Caco-2 (cell line): ENCODE results near the gene ZNF764. TPM values are rescaled to one million over a fixed set of nuclear protein-coding genes. Genes with fewer than 3 reads are reported as not detected.

Experiments
- Bru-seq: library from RNA; stranded (reverse); fragments of 400-500 nt; gene quantifications from one replicate; lab custom pipeline; 2021; lab: Mats Ljungman, UMichigan
- BruChase-seq, 2 experiments: library from RNA; stranded (reverse); fragments of 400-500 nt; gene quantifications; one replicate each; lab custom pipeline; 2021; lab: Mats Ljungman, UMichigan
- BruUV-seq: library from RNA; stranded (reverse); fragments of 400-500 nt; replicated peaks from 2 replicates; lab custom pipeline; 2021; lab: Mats Ljungman, UMichigan
- CTCF ChIA-PET: fragments of 300-600 bp; sonication (Branson Sonifier 250); formaldehyde crosslinking; loops from one replicate; lab custom pipeline; 2022; ENCODE audit warnings: antibody characterized with exemption; lab: Charles Lee
- POLR2A ChIA-PET: fragments of 300-600 bp; sonication (Branson Sonifier 250); formaldehyde crosslinking; loops from one replicate; lab custom pipeline; 2022; ENCODE audit warnings: antibody characterized with exemption; lab: Charles Lee
- DNase-seq, 2 experiments: peaks; one replicate each; pipeline versions ENCODE4 v3.0.0 to v3.0.0-alpha.2; 2020 to 2022
- H3K27me3 ChIP-seq: replicated peaks from 2 replicates; pipeline ENCODE4 v1.6.0; 2011; ENCODE audit warnings: low read length; ENCODE audit not compliant: control insufficient read depth, insufficient read depth
- H3K36me3 ChIP-seq: 2 replicates; pipeline ENCODE4 v1.5.1; 2011; ENCODE audit warnings: low read length; ENCODE audit not compliant: control insufficient read depth, insufficient read depth
- H3K4me1 ChIP-seq: fragments of 250-450 bp; sonication (Bioruptor Pico); 2 replicates; pipeline ENCODE4 v1.5.1; 2020; ENCODE audit warnings: mild to moderate bottlenecking
- H3K4me3 ChIP-seq: 2 replicates; pipeline ENCODE4 v1.5.1; 2011; ENCODE audit warnings: low read depth, mild to moderate bottlenecking, control low read depth, low read length
- H3K9me3 ChIP-seq: fragments of 250-450 bp; sonication (Bioruptor Pico); 2 replicates; pipeline ENCODE4 v1.5.1; 2020; ENCODE audit warnings: mild to moderate bottlenecking, moderate library complexity
- H3K27ac Mint-ChIP-seq: one replicate; pipeline ENCODE4 v1.8.0; 2022; ENCODE audit warnings: mixed read lengths; ENCODE audit not compliant: unreplicated experiment
- H3K27me3 Mint-ChIP-seq: one replicate; pipeline ENCODE4 v1.8.0; 2022; ENCODE audit warnings: mixed read lengths; ENCODE audit not compliant: insufficient read depth, unreplicated experiment
- H3K36me3 Mint-ChIP-seq: one replicate; pipeline ENCODE4 v1.8.0; 2022; ENCODE audit warnings: mild to moderate bottlenecking, mixed read lengths; ENCODE audit not compliant: insufficient read depth, unreplicated experiment
- H3K4me1 Mint-ChIP-seq: one replicate; pipeline ENCODE4 v1.8.0; 2022; ENCODE audit warnings: low read depth, mixed read lengths; ENCODE audit not compliant: unreplicated experiment
- H3K4me3 Mint-ChIP-seq: one replicate; pipeline ENCODE4 v1.8.0; 2022; ENCODE audit warnings: mild to moderate bottlenecking, moderate library complexity, mixed read lengths; ENCODE audit not compliant: unreplicated experiment
- H3K9me3 Mint-ChIP-seq: one replicate; pipeline ENCODE4 v1.8.0; 2022; ENCODE audit warnings: mixed read lengths; ENCODE audit not compliant: unreplicated experiment
- intact Hi-C: fragments of 100-400 bp; cut with micrococcal nuclease; formaldehyde crosslinking; loops from one replicate; pipeline ENCODE4 v1.10.0; 2022; ENCODE audit not compliant: unreplicated experiment
- long read RNA-seq: library from polyadenylated mRNA; stranded (forward); transcript quantifications from one replicate; pipeline ENCODE4 v2.0.0, GENCODE V29; 2022
- total RNA-seq: library from RNA; stranded (reverse); gene quantifications from 2 replicates; pipeline ENCODE4 v1.2.3, GENCODE V29; 2022
- TF ChIP-seq, protein P1 (sequence below), 2 experiments: fragments of 200-600 bp in 1 of 2; IDR thresholded peaks; 1 replicate in 1 of 2; 2 replicates in 1 of 2; pipeline versions ENCODE4 v1.5.1 to v1.8.0; 2011 to 2022; ENCODE audit warnings: antibody characterized with exemption in 1 of 2, control low read depth in 1 of 2, inconsistent platforms in 1 of 2, low read depth in 1 of 2, low read length in 1 of 2, mild to moderate bottlenecking in 1 of 2, moderate library complexity in 1 of 2; ENCODE audit not compliant: insufficient read depth in 1 of 2, severe bottlenecking in 1 of 2, unreplicated experiment in 1 of 2

Gene ZNF764
- total RNA-seq, result 8.5 and 10.9 TPM in 2 replicates
- Bru-seq, nascent RNA, result percentile 70 among the genes with signal in this experiment
- BruChase-seq, experiment 1, labeled RNA remaining after a 2-hour chase, result percentile 77 among the genes with signal in this experiment
- BruChase-seq, experiment 2, labeled RNA remaining after a 6-hour chase, result percentile 66 among the genes with signal in this experiment
- long read RNA-seq, partial matches to known transcripts, result 2 of 14 reads
- long read RNA-seq, other reads (novel, unspliced or antisense), result 6 of 14 reads

DNA sequence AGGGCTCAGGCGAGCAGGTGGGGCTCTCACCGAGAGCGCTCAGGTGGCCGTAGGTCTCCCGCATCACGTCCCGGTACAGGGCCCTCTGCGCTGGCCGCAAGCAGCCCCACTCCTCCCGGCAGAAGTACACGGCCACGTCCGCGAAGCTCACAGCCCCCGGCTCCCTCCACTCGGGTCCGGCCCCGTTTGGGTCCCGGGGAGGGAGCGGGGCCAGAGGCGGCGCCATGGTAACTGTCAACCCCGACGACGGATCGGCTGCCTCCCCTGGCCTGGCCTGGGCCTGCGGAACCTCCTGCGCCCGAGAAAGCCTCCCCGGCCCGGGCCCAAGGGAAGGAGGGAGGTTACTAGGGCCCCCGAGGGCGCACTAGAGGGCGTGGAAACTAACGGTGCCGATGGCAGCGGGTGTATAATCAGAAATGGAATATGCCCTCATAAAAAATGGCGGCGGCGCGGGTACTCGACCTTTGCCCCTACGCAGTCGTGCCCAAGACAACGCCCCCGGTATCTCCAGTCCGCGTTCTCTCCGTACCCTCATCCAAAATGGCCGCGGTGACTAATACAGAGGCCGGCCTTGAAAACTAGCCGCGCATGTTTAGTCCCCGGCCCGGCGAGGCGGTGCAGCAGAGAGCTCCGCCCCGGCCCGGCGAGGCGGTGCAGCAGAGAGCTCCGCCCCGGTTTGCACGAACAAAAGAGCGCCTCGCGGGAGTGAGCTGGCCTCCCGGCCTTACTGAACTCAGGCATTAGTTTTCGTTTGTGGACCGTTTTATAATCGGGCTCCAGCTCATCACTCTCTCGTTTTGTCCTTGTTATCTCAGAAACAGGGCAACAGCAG is at the start of gene ZNF764:
Gene ZNF764, minus strand, starts transcription at position 418 of the 832 bp plus-strand sequence. Its CDS starts 192 bp downstream, at position 226.
- POLR2A ChIA-PET, result interaction anchor here (0.6 to 1.5 kb wide), 12 partner anchors 9 to 187 kb away, joined by 3 to 20 read pairs (median 4); partner anchors contain the start of genes DCTPP1, PRR14, ZNF688 and ZNF747
- H3K9me3 Mint-ChIP-seq, result no peaks in the 10 kb centered on the region

DNA sequence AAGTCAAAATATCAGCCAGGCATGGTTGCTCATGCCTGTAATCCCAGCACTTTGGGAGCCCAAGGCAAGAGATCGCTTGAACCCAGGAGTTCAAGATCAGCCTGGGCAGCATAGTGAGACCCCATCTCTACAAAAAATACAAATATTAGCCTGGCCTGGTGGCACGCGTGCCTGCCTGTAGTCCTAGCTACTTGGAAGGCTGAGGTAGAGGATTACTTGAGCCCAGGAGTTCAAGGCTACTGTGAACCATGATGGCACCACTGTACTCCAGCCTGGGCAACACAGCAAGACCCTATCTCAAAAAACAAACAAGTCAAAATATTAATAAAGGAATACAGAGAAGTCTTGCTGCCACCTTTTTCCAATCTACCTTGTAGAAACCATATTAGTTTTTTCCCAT is 47.8 kb upstream of the ZNF764 start:
- no peaks in the 10 kb centered on the region for H3K27me3 Mint-ChIP-seq
- no peaks in the 10 kb centered on the region for H3K4me1 Mint-ChIP-seq
- ChIA-PET CTCF (interaction anchor here (1.5 kb wide), 1 partner anchor 10 kb away, joined by 3 read pairs; no protein-coding TSS in a partner anchor), POLR2A (no interaction called here)
- H3K27me3 ChIP-seq, result no peaks in the 10 kb centered on the region
- BruUV-seq, result no TSS peak
- H3K9me3 Mint-ChIP-seq, result peaks cover 3% of the 10 kb centered on the region
- no peak overlapping the region for H3K4me3 ChIP-seq
- H3K27ac Mint-ChIP-seq, result no peak overlapping the region
- no peaks in the 10 kb centered on the region for H3K4me1 ChIP-seq
- TF ChIP-seq, protein P1, sequence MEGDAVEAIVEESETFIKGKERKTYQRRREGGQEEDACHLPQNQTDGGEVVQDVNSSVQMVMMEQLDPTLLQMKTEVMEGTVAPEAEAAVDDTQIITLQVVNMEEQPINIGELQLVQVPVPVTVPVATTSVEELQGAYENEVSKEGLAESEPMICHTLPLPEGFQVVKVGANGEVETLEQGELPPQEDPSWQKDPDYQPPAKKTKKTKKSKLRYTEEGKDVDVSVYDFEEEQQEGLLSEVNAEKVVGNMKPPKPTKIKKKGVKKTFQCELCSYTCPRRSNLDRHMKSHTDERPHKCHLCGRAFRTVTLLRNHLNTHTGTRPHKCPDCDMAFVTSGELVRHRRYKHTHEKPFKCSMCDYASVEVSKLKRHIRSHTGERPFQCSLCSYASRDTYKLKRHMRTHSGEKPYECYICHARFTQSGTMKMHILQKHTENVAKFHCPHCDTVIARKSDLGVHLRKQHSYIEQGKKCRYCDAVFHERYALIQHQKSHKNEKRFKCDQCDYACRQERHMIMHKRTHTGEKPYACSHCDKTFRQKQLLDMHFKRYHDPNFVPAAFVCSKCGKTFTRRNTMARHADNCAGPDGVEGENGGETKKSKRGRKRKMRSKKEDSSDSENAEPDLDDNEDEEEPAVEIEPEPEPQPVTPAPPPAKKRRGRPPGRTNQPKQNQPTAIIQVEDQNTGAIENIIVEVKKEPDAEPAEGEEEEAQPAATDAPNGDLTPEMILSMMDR (IDR thresholded peaks at IDR 0.05; ENCODE audit: insufficient read depth in 1 of 2, low read depth in 1 of 2, low read length in 1 of 2, severe bottlenecking in 1 of 2, unreplicated experiment in 1 of 2), result no peak
- no peak for DNase-seq
- intact Hi-C loops, result no loop called here
- no peaks in the 10 kb centered on the region; the same call in 1 of the 2 replicates for H3K36me3 ChIP-seq
- H3K36me3 Mint-ChIP-seq, result peaks cover 59% of the 10 kb centered on the region
- H3K4me3 Mint-ChIP-seq, result no peak overlapping the region
- H3K9me3 ChIP-seq, result no peaks in the 10 kb centered on the region

More for the DNA sequence above, at the start of gene ZNF764:
- DNase-seq, result peak; percentile 96 to 97
- Histone ChIP-seq H3K27me3 (no peaks in the 10 kb centered on the region), H3K36me3 (peaks cover 2% of the 10 kb centered on the region), H3K9me3 (no peaks in the 10 kb centered on the region), H3K4me1 (peaks cover 5% of the 10 kb centered on the region; the same call in 1 of the 2 replicates), H3K4me3 (peak within 1 kb of the TSS; percentile 72)
- H3K4me1 Mint-ChIP-seq, result peaks cover 6% of the 10 kb centered on the region
- CTCF ChIA-PET, result interaction anchor here (0.9 to 2.2 kb wide), 7 partner anchors 10 to 128 kb away, joined by 4 to 32 read pairs (median 6); partner anchors contain the start of genes DCTPP1, ZNF688, ZNF689 and ZNF747
- no peaks in the 10 kb centered on the region for H3K27me3 Mint-ChIP-seq
- H3K27ac Mint-ChIP-seq, result peak within 1 kb of the TSS; percentile 53
- H3K4me3 Mint-ChIP-seq, result peak within 1 kb of the TSS; percentile 78
- no TSS peak for BruUV-seq
- intact Hi-C loops, result loop anchor here (2.0 kb wide), 2 partner anchors 15 to 23 kb away; partner anchors contain the start of gene ZNF747
- TF ChIP-seq, protein P1 (IDR thresholded peaks at IDR 0.05; ENCODE audit: insufficient read depth in 1 of 2, low read depth in 1 of 2, low read length in 1 of 2, severe bottlenecking in 1 of 2, unreplicated experiment in 1 of 2), result no peak
- peaks cover 18% of the 10 kb centered on the region for H3K36me3 Mint-ChIP-seq

DNA sequence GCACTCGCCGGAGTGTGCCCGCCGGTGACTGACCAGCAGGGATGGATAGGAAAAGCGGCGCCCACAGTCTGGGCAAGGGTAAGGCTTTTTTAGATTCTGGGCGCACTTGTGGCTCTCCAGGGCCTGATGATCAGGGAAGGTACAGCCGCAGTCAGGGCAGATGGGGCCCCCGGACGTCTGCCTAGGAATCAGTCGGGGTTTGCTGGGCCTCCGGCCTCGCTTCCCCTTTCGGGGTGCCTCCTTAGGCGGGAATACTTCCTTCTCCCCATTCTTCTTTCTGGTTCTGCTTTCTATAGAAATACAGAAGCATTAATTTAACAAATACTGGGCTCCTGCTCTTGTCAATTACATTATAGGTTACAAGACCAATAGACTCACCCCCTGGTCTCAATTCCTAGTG is 47.0 kb upstream of the ZNF764 start:
- Histone ChIP-seq H3K4me1 (no peaks in the 10 kb centered on the region), H3K36me3 (no peaks in the 10 kb centered on the region; the same call in 1 of the 2 replicates), H3K4me3 (no peak overlapping the region), H3K9me3 (no peaks in the 10 kb centered on the region), H3K27me3 (no peaks in the 10 kb centered on the region)
- peaks cover 12% of the 10 kb centered on the region for H3K9me3 Mint-ChIP-seq
- no peaks in the 10 kb centered on the region for H3K27me3 Mint-ChIP-seq
- H3K27ac Mint-ChIP-seq, result no peak overlapping the region
- BruUV-seq, result no TSS peak
- no peak overlapping the region for H3K4me3 Mint-ChIP-seq
- ChIA-PET CTCF (interaction anchor here (1.5 kb wide), 1 partner anchor 10 kb away, joined by 3 read pairs; no protein-coding TSS in a partner anchor), POLR2A (no interaction called here)
- DNase-seq, result no peak
- TF ChIP-seq, protein P1 (IDR thresholded peaks at IDR 0.05; ENCODE audit: insufficient read depth in 1 of 2, low read depth in 1 of 2, low read length in 1 of 2, severe bottlenecking in 1 of 2, unreplicated experiment in 1 of 2), result no peak
- no peaks in the 10 kb centered on the region for H3K4me1 Mint-ChIP-seq
- intact Hi-C loops, result no loop called here
- H3K36me3 Mint-ChIP-seq, result peaks cover 54% of the 10 kb centered on the region
